GM18873 (cell line): ENCODE measurements around the gene KBTBD13.

Experiments
- ATAC-seq: cut with Tn5 transposase; IDR thresholded peaks from one replicate; pipeline ENCODE4 v1.9.1; 2021; ENCODE audit warnings: mild to moderate bottlenecking, moderate library complexity, moderate number of reproducible peaks; ENCODE audit not compliant: unreplicated experiment, low FRiP score

KBTBD13 gene

GRCh38 chr15:65102912-65103311, 26.4 kb downstream of the KBTBD13 start:
- no peak for ATAC-seq

- no peak for ATAC-seq
These were observed 28.5 kb downstream of the KBTBD13 start for GRCh38 chr15:65105038-65105437.

- no peak for ATAC-seq
These were observed 29.6 kb downstream of the KBTBD13 start for GRCh38 chr15:65106011-65106590.

- no peak for ATAC-seq
These were observed 34.2 kb downstream of the KBTBD13 start for GRCh38 chr15:65110676-65111292.

- ATAC-seq, result no peak
These were observed 38.5 kb downstream of the KBTBD13 start, which contains the start of gene UBAP1L for GRCh38 chr15:65115086-65115485. Gene UBAP1L, minus strand, starts transcription at chr15:65115200. Its CDS starts 8,985 bp downstream, at chr15:65106215.

GRCh38 chr15:65115542-65115941, 39.0 kb downstream of the KBTBD13 start:
- ATAC-seq, result no peak
